GM12878 (cell line): ENCODE data around the gene ANKRD33B. TPM values are rescaled to one million over a fixed set of nuclear protein-coding genes. Genes with fewer than 3 reads are reported as not detected.
A peak's percentile ranks its signal among the peaks of the same experiment; 100 is the strongest.

Experiments used
- ATAC-seq: fragments of 200-7000 bp; cut with Tn5 transposase; 3 replicates; pipeline ENCODE4 v1.9.1; 2020; ENCODE audit warnings: mild to moderate bottlenecking, moderate library complexity
- BruUV-seq: library from RNA; stranded (reverse); fragments of 400-500 nt; replicated peaks from 2 replicates; lab custom pipeline; 2021; lab: Mats Ljungman, UMichigan
- CTCF ChIA-PET: fragments of 300-600 bp; sonication (Branson Sonifier 250); formaldehyde crosslinking; extraction: SDS; loops from one replicate; lab custom pipeline; 2021; ENCODE audit warnings: inconsistent platforms; lab: Yijun Ruan, JAX
- POLR2A ChIA-PET: fragments of 350-600 bp; formaldehyde crosslinking; extraction: SDS; loops from one replicate; lab custom pipeline; 2021; ENCODE audit warnings: inconsistent platforms; lab: Charles Lee
- RAD21 ChIA-PET: fragments of 300-600 bp; sonication (Branson Sonifier 250); formaldehyde crosslinking; loops from one replicate; lab custom pipeline; 2023; ENCODE audit warnings: antibody characterized with exemption; ENCODE audit not compliant: unreplicated experiment; lab: Charles Lee
- SMC1A ChIA-PET: fragments of 300-600 bp; sonication (Branson Sonifier 250); formaldehyde crosslinking; loops from one replicate; lab custom pipeline; 2023; ENCODE audit not compliant: unreplicated experiment, uncharacterized antibody; lab: Charles Lee
- DNase-seq: peaks from one replicate; pipeline ENCODE4 v3.0.0-alpha.2; 2011; ENCODE audit warnings: low read depth, low spot score
- FAIRE-seq: peaks from 3 replicates; lab custom pipeline; 2011; peaks lifted over from hg19 to GRCh38; lab: Jason Lieb, UNC
- H2AFZ ChIP-seq: 2 replicates; pipeline ENCODE4 v1.6.0; 2011; ENCODE audit warnings: low read depth, low read length, control low read depth; ENCODE audit not compliant: control insufficient read depth
- H3K27ac ChIP-seq: 2 replicates; pipeline ENCODE4 v1.5.1; 2011; ENCODE audit warnings: control low read depth; ENCODE audit not compliant: control insufficient read depth, insufficient read depth
- H3K27me3 ChIP-seq, 2 experiments: replicated peaks in 1 of 2; 2 replicates each; pipeline versions ENCODE4 v1.6.0 to v1.6.1; 2011; ENCODE audit warnings: low read length in 1 of 2; ENCODE audit not compliant: control insufficient read depth in 2 of 2, insufficient read depth in 2 of 2
- H3K36me3 ChIP-seq, 2 experiments: 2 replicates each; pipeline ENCODE4 v1.5.1; 2011; ENCODE audit warnings: low read length in 1 of 2; ENCODE audit not compliant: control insufficient read depth in 2 of 2, insufficient read depth in 2 of 2
- H3K4me1 ChIP-seq: 2 replicates; pipeline ENCODE4 v1.6.1; 2011; ENCODE audit warnings: mild to moderate bottlenecking, low read length, moderate library complexity, mixed read lengths; ENCODE audit not compliant: control insufficient read depth, insufficient read depth
- H3K4me2 ChIP-seq: 2 replicates; pipeline ENCODE4 v1.6.0; 2011; ENCODE audit warnings: control low read depth; ENCODE audit not compliant: control insufficient read depth, insufficient read depth
- H3K4me3 ChIP-seq: fragments of 200-600 bp; sonication (generic); 2 replicates; pipeline ENCODE4 v1.5.1; 2016
- H3K79me2 ChIP-seq: 2 replicates; pipeline ENCODE4 v1.6.0; 2011; ENCODE audit warnings: low read length; ENCODE audit not compliant: control insufficient read depth, insufficient read depth
- H3K9ac ChIP-seq: 2 replicates; pipeline ENCODE4 v1.8.0; 2011; ENCODE audit warnings: low read length, control low read depth, mixed read lengths; ENCODE audit not compliant: control insufficient read depth, insufficient read depth
- H3K9me3 ChIP-seq: replicated peaks from 3 replicates; pipeline ENCODE4 v1.5.1; 2011; ENCODE audit warnings: mild to moderate bottlenecking, low read length; ENCODE audit not compliant: control insufficient read depth, insufficient read depth
- H4K20me1 ChIP-seq: 2 replicates; pipeline ENCODE4 v1.6.0; 2011; ENCODE audit not compliant: control insufficient read depth, insufficient read depth
- CBX5 ChIP-seq: sonication (generic); IDR thresholded peaks from 2 replicates; pipeline ENCODE4 v1.6.1; 2016; ENCODE audit warnings: low read depth, moderate library complexity, mild to moderate bottlenecking, inconsistent platforms
- CTCF ChIP-seq, 3 experiments: IDR thresholded peaks in 2 of 3; conservative IDR thresholded peaks in 1 of 3; 2 replicates each; pipeline ENCODE4 v1.5.1; 2011; ENCODE audit warnings: low read depth in 3 of 3, low read length in 3 of 3, mild to moderate bottlenecking in 3 of 3, control low read depth in 2 of 3, moderate library complexity in 2 of 3, inconsistent platforms in 1 of 3, mixed read lengths in 1 of 3; ENCODE audit not compliant: control insufficient read depth in 2 of 3, insufficient read depth in 1 of 3; ENCODE audit errors: extremely low read depth in 1 of 3
- E2F4 ChIP-seq: IDR thresholded peaks from 2 replicates; pipeline ENCODE4 v1.6.1; 2012; ENCODE audit warnings: low read depth, low read length, improper control_type of control experiment
- IRF5 ChIP-seq: fragments of 450-650 bp; IDR thresholded peaks from 2 replicates; pipeline ENCODE4 v1.6.1; 2017; ENCODE audit warnings: borderline replicate concordance
- JUNB ChIP-seq: IDR thresholded peaks from 2 replicates; pipeline ENCODE4 v1.6.1; 2016; ENCODE audit warnings: antibody characterized with exemption, mild to moderate bottlenecking
- MXI1 ChIP-seq: fragments of 150-350 bp; IDR thresholded peaks from 2 replicates; pipeline ENCODE4 v1.6.1; 2011; ENCODE audit warnings: low read depth, mild to moderate bottlenecking, inconsistent platforms, low read length, improper control_type of control experiment
- NKRF ChIP-seq: fragments of 450-650 bp; conservative IDR thresholded peaks from 2 replicates; pipeline ENCODE4 v1.6.1; 2017; ENCODE audit warnings: mild to moderate bottlenecking, moderate library complexity
- RAD21 ChIP-seq: IDR thresholded peaks from 2 replicates; pipeline ENCODE4 v1.6.1; 2011; ENCODE audit warnings: mild to moderate bottlenecking, low read depth, low read length, moderate library complexity; ENCODE audit not compliant: insufficient read depth
- RELA ChIP-seq: fragments of 450-650 bp; IDR thresholded peaks from 2 replicates; pipeline ENCODE4 v1.8.0; 2014; ENCODE audit warnings: borderline replicate concordance; ENCODE audit not compliant: partially characterized antibody
- SKIL ChIP-seq: fragments of 450-650 bp; IDR thresholded peaks from 2 replicates; pipeline ENCODE4 v1.6.1; 2017; ENCODE audit warnings: mild to moderate bottlenecking, low read depth, inconsistent platforms; ENCODE audit not compliant: poor library complexity, severe bottlenecking
- WGBS: methylation state at CpG from one replicate; pipeline ENCODE4 v1.1.6; 2016; ENCODE audit warnings: low lambda C conversion rate; ENCODE audit not compliant: insufficient replicate concordance, insufficient coverage; ENCODE audit errors: missing lambda C conversion rate; 5-methylcytosine and 5-hydroxymethylcytosine counted together
- in situ Hi-C: fragments of 300-500 bp; cut with MboI; formaldehyde crosslinking; loops from 9 replicates; pipeline ENCODE4 v1.14.3; 2018; ENCODE audit warnings: mixed read lengths
- intact Hi-C: fragments of 100-400 bp; cut with micrococcal nuclease; formaldehyde crosslinking; loops from one replicate; pipeline ENCODE4 v1.14.2; 2022; ENCODE audit not compliant: unreplicated experiment
- polyA plus RNA-seq, 11 experiments: library from polyadenylated mRNA; depleted of rRNA in 4 of 11; unstranded in 6 of 11; stranded (reverse) in 5 of 11; fragments of >200 nt; fragmentation: Nextera tagmentation in 4 of 11; fragmentation: Illumina TruSeq in 1 of 11; extraction: Ambion mirVana in 4 of 11; extraction: Trizol in 1 of 11; gene quantifications; 1 replicate in 1 of 11; 2 replicates in 10 of 11; pipeline versions ENCODE4 v1.2.1 to v1.2.3, GENCODE V29; 2011 to 2016; ENCODE audit warnings: inconsistent platforms in 2 of 11, missing spikeins in 2 of 11, low read depth in 1 of 11
- total RNA-seq, 4 experiments: library from RNA; depleted of rRNA in 3 of 4; stranded (reverse); fragments of >200 nt in 3 of 4; fragmentation: Illumina TruSeq in 1 of 4; extraction: Trizol in 1 of 4; gene quantifications; 2 replicates each; pipeline versions ENCODE4 v1.2.1 to v1.2.3, GENCODE V29; 2013 to 2021

The ANKRD33B gene
- total and polyA plus RNA-seq, 10 of the 15 experiments (the other 5 are each of a cell fraction or from before 2014, with no cell fraction given), result 4.9 to 61.6 (median 15.6) TPM

- TF ChIP-seq CTCF (IDR thresholded peaks at IDR 0.05 in 2 of 3, conservative IDR thresholded peaks at IDR 0.05 in 1 of 3; ENCODE audit: control insufficient read depth in 2 of 3, extremely low read depth in 1 of 3, insufficient read depth in 1 of 3, low read depth in 3 of 3, low read length in 3 of 3), result peak in 2 of 3 experiments; percentile 28 to 35; a peak in 2 of 6 replicates
- TF ChIP-seq RAD21, result peak; percentile 43
- TF ChIP-seq CBX5, result no peak
These were observed 12.4 kb downstream of the ANKRD33B start (continued) for GRCh38 chr5:10576121-10576789.

GRCh38 chr5:10576790-10577189 lies 12.9 kb downstream of the ANKRD33B start:
- peak overlapping the region; percentile 77 for H3K27ac ChIP-seq
- H3K4me2 ChIP-seq, result peak overlapping the region; percentile 26
- no peaks in the 10 kb centered on the region for H3K9me3 ChIP-seq
- RAD21 ChIA-PET, result interaction anchor here (1.2 to 6.1 kb wide), 14 partner anchors 10 to 123 kb away, joined by 4 to 54 read pairs (median 6); partner anchors contain the start of gene ANKRD33B
- no peak overlapping the region for H2AFZ ChIP-seq
- WGBS, result 72% methylated on average over 7 of the region's 7 CpGs
- peaks cover 5 to 6% of the 10 kb centered on the region in 2 experiments for H3K36me3 ChIP-seq
- SMC1A ChIA-PET, result interaction anchor here (0.6 to 5.9 kb wide), 12 partner anchors 9 to 124 kb away, joined by 3 to 73 read pairs (median 10); no protein-coding TSS in a partner anchor
- intact Hi-C loops (loop anchor here (10.0 kb wide), 1 partner anchor 222 kb away; the partner anchor contains the start of gene MARCHF6), in situ Hi-C loops (no loop called here)
- H4K20me1 ChIP-seq, result no peaks in the 10 kb centered on the region
- H3K27me3 ChIP-seq, result no peaks in the 10 kb centered on the region
- BruUV-seq, result no TSS peak
- no peak; the same call in 2 of the 3 replicates for ATAC-seq
- FAIRE-seq, result no peak
- H3K79me2 ChIP-seq, result peaks cover 89% of the 10 kb centered on the region
- no peak overlapping the region for H3K9ac ChIP-seq
- POLR2A ChIA-PET, result interaction anchor here (1.2 to 5.3 kb wide), 5 partner anchors 9 to 59 kb away, joined by 3 to 53 read pairs (median 14); partner anchors contain the start of gene ANKRD33B
- peaks cover 58% of the 10 kb centered on the region for H3K4me1 ChIP-seq
- 0 out of 2 replicates have a peak overlapping the region, but pooled peaks have one; percentile 27 for H3K4me3 ChIP-seq
- CTCF ChIA-PET, result interaction anchor here (0.6 to 5.1 kb wide), 21 partner anchors 8 to 124 kb away, joined by 3 to 83 read pairs (median 6); no protein-coding TSS in a partner anchor
- no peak for DNase-seq
- TF ChIP-seq MXI1, result no peak
- no peak for TF ChIP-seq NKRF
- TF ChIP-seq JUNB, result no peak
- no peak for TF ChIP-seq E2F4
- no peak for TF ChIP-seq CBX5
- TF ChIP-seq SKIL, result no peak
- TF ChIP-seq RELA, result no peak
- no peak for TF ChIP-seq IRF5
